CD4-positive, alpha-beta T cell treated with Interleukin-6 for 4 hours (primary cell): ENCODE results near the gene MYNN.
"Not testable (repeated sequence)": the region's sequence is repeated elsewhere in the genome, so short reads cannot be mapped to it uniquely, and the experiment has no call there.

Experiments used
- DNase-seq: peaks from one replicate; pipeline ENCODE4 v3.0.0-alpha.2; 2020; ENCODE audit warnings: mixed read lengths

Gene MYNN

GRCh38 chr3:169772897-169773816 is at the start of gene MYNN:
TSS of gene MYNN (plus strand) at chr3:169773396. CDS start at chr3:169774296, 900 bp downstream.
- peak; percentile 93 for DNase-seq

GRCh38 chr3:169731857-169732256 is 41.3 kb upstream of the MYNN start:
- not testable (repeated sequence) for DNase-seq

GRCh38 chr3:169739067-169739466 is 34.1 kb upstream of the MYNN start:
- no peak for DNase-seq

- no peak for DNase-seq
Measured at GRCh38 chr3:169744366-169745054, 28.7 kb upstream of the MYNN start.

GRCh38 chr3:169746924-169747323 is 26.3 kb upstream of the MYNN start:
- DNase-seq = no peak

- DNase-seq = no peak
Measured at GRCh38 chr3:169748670-169749069, 24.5 kb upstream of the MYNN start.

- no peak for DNase-seq
Measured at GRCh38 chr3:169750665-169751064, 22.5 kb upstream of the MYNN start.

- DNase-seq = no peak
Measured at GRCh38 chr3:169751875-169752274, 21.3 kb upstream of the MYNN start.

GRCh38 chr3:169754711-169755110 is 18.5 kb upstream of the MYNN start:
- no peak for DNase-seq

- no peak for DNase-seq
Measured at GRCh38 chr3:169755488-169755887, 17.7 kb upstream of the MYNN start.

- DNase-seq = no peak
Measured at GRCh38 chr3:169758359-169758994, 14.7 kb upstream of the MYNN start.

- DNase-seq = peak; percentile 6
Measured at GRCh38 chr3:169759256-169759655, 13.9 kb upstream of the MYNN start.

GRCh38 chr3:169760479-169760878 is 12.7 kb upstream of the MYNN start:
- DNase-seq = no peak

- DNase-seq = peak; percentile 65
Measured at GRCh38 chr3:169764312-169764881, 8.8 kb upstream of the MYNN start.

GRCh38 chr3:169764882-169765612 is 8.1 kb upstream of the MYNN start, which contains the start of gene TERC:
TSS of gene TERC (minus strand) at chr3:169765060.
- peak; percentile 93 for DNase-seq

- DNase-seq = peak; percentile 72
Measured at GRCh38 chr3:169769287-169770181, 3.7 kb upstream of the MYNN start, which contains the start of gene ACTRT3. TSS of gene ACTRT3 (minus strand) at chr3:169769561. CDS start at chr3:169769520, 41 bp downstream.

GRCh38 chr3:169771497-169772304 is 1.5 kb upstream of the MYNN start:
- peak; percentile 58 for DNase-seq

- peak; percentile 61 for DNase-seq
Measured at GRCh38 chr3:169772305-169772896, 795 bp upstream of the MYNN start.

- DNase-seq = no peak
Measured at GRCh38 chr3:169774186-169774585, 990 bp downstream of the MYNN start.

- DNase-seq = no peak
Measured at GRCh38 chr3:169777822-169778221, 4.6 kb downstream of the MYNN start.
